CD4-positive, alpha-beta memory T cell (primary cell): ENCODE measurements around the gene KCNQ1. TPM values are rescaled to one million over a fixed set of nuclear protein-coding genes. Genes with fewer than 3 reads are reported as not detected.

ENCODE experiments used
- CTCF ChIA-PET: fragments of 350-600 bp; sonication (Branson Sonifier 250); formaldehyde crosslinking; loops from one replicate; lab custom pipeline; 2021; ENCODE audit warnings: inconsistent platforms; ENCODE audit not compliant: partially characterized antibody; lab: Charles Lee
- POLR2A ChIA-PET: fragments of 350-600 bp; sonication (Branson Sonifier 250); formaldehyde crosslinking; loops from one replicate; lab custom pipeline; 2021; ENCODE audit not compliant: partially characterized antibody; lab: Charles Lee
- DNase-seq, 5 donors: peaks; one replicate each; pipeline versions ENCODE4 v3.0.0 to v3.0.0-alpha.2; 2020 to 2022; ENCODE audit warnings: mixed read lengths in 1 of 5
- H3K27ac ChIP-seq: one replicate; pipeline ENCODE4 v1.7.0; 2013; ENCODE audit warnings: low read depth, low read length
- H3K27me3 ChIP-seq: 2 replicates; pipeline ENCODE4 v1.7.0; 2013; ENCODE audit warnings: mild to moderate bottlenecking, low read length, moderate library complexity; ENCODE audit not compliant: insufficient read depth
- H3K36me3 ChIP-seq: 2 replicates; pipeline ENCODE4 v1.7.0; 2013; ENCODE audit warnings: mild to moderate bottlenecking, low read length, moderate library complexity; ENCODE audit not compliant: insufficient read depth
- H3K4me1 ChIP-seq: 2 replicates; pipeline ENCODE4 v1.7.0; 2013; ENCODE audit warnings: mild to moderate bottlenecking, low read length, moderate library complexity; ENCODE audit not compliant: insufficient read depth
- H3K4me3 ChIP-seq, 2 donors: one replicate each; pipeline ENCODE4 v1.7.0; 2013; ENCODE audit warnings: low read length in 2 of 2, mild to moderate bottlenecking in 1 of 2
- H3K9me3 ChIP-seq, 2 donors: one replicate each; pipeline ENCODE4 v1.7.0; 2013; ENCODE audit warnings: low read length in 2 of 2, control low read depth in 1 of 2; ENCODE audit not compliant: control insufficient read depth in 1 of 2
- H3K27ac Mint-ChIP-seq, 7 donors: one replicate each; pipeline ENCODE4 v1.8.0; 2020 to 2021; ENCODE audit warnings: mixed read lengths in 7 of 7, mild to moderate bottlenecking in 6 of 7, inconsistent platforms in 3 of 7, moderate library complexity in 3 of 7
- H3K27me3 Mint-ChIP-seq, 2 donors: one replicate each; pipeline ENCODE4 v1.8.0; 2020 to 2021; ENCODE audit warnings: mixed read lengths in 2 of 2
- H3K36me3 Mint-ChIP-seq, 2 donors: one replicate each; pipeline ENCODE4 v1.8.0; 2020 to 2021; ENCODE audit warnings: mixed read lengths in 2 of 2, inconsistent platforms in 1 of 2, mild to moderate bottlenecking in 1 of 2
- H3K4me1 Mint-ChIP-seq, 4 donors: one replicate each; pipeline ENCODE4 v1.8.0; 2020 to 2021; ENCODE audit warnings: mixed read lengths in 4 of 4, mild to moderate bottlenecking in 1 of 4
- H3K4me3 Mint-ChIP-seq, 8 donors: one replicate each; pipeline ENCODE4 v1.8.0; 2020 to 2021; ENCODE audit warnings: mixed read lengths in 8 of 8, mild to moderate bottlenecking in 7 of 8, moderate library complexity in 6 of 8, inconsistent platforms in 3 of 8
- H3K9me3 Mint-ChIP-seq, 8 donors: one replicate each; pipeline ENCODE4 v1.8.0; 2020 to 2021; ENCODE audit warnings: mixed read lengths in 8 of 8, mild to moderate bottlenecking in 5 of 8, inconsistent platforms in 3 of 8, moderate library complexity in 1 of 8
- intact Hi-C: fragments of 100-400 bp; cut with micrococcal nuclease; formaldehyde crosslinking; loops from one replicate; pipeline ENCODE4 v1.15.1; 2023
- polyA plus RNA-seq, 2 donors: library from polyadenylated mRNA; unstranded; fragments of 300-500 nt; fragmentation: Illumina TruSeq; gene quantifications; one replicate each; pipeline ENCODE4 v1.2.3, GENCODE V29; 2021
- total RNA-seq, 2 experiments: library from RNA; stranded (reverse); gene quantifications; one replicate each; pipeline ENCODE4 v1.2.3, GENCODE V29; 2021

Gene KCNQ1
- total and polyA plus RNA-seq, 4 experiments from 2014 or later, result 5.4 to 21.7 (median 21.5) TPM

GRCh38 chr11:2645779-2646118 lies 200.9 kb downstream of the KCNQ1 start:
- ChIA-PET CTCF (no interaction called here), POLR2A (no interaction called here)
- H3K36me3 ChIP-seq, result no peaks in the 10 kb centered on the region
- H3K4me1 ChIP-seq, result no peaks in the 10 kb centered on the region
- Mint-ChIP-seq H3K27me3 (no peaks in the 10 kb centered on the region), H3K27ac (no peak overlapping the region), H3K4me3 (no peak overlapping the region), H3K4me1 (peaks cover 0 to 2% (median 0%) of the 10 kb centered on the region in 4 donors), H3K36me3 (peaks cover 61 to 85% of the 10 kb centered on the region in 2 donors), H3K9me3 (peaks cover 3 to 92% (median 81%) of the 10 kb centered on the region in 8 donors)
- H3K27ac ChIP-seq, result no peak overlapping the region
- intact Hi-C loops, result no loop called here
- H3K27me3 ChIP-seq, result no peaks in the 10 kb centered on the region
- H3K4me3 ChIP-seq, result no peak overlapping the region
- DNase-seq, result no peak
- peaks cover 0 to 44% of the 10 kb centered on the region in 2 donors for H3K9me3 ChIP-seq

GRCh38 chr11:2647167-2647566 lies 202.4 kb downstream of the KCNQ1 start:
- no peak overlapping the region for H3K4me3 ChIP-seq
- ChIA-PET CTCF (no interaction called here), POLR2A (no interaction called here)
- intact Hi-C loops, result no loop called here
- H3K36me3 ChIP-seq, result no peaks in the 10 kb centered on the region
- peaks cover 0 to 2% (median 0%) of the 10 kb centered on the region in 4 donors for H3K4me1 Mint-ChIP-seq
- no peaks in the 10 kb centered on the region for H3K27me3 ChIP-seq
- H3K9me3 Mint-ChIP-seq, result peaks cover 3 to 84% (median 74%) of the 10 kb centered on the region in 8 donors
- DNase-seq, result no peak
- H3K4me3 Mint-ChIP-seq, result no peak overlapping the region
- H3K36me3 Mint-ChIP-seq, result peaks cover 59 to 79% of the 10 kb centered on the region in 2 donors
- peaks cover 0 to 36% of the 10 kb centered on the region in 2 donors for H3K9me3 ChIP-seq
- H3K27me3 Mint-ChIP-seq, result no peaks in the 10 kb centered on the region
- no peak overlapping the region for H3K27ac Mint-ChIP-seq
- H3K4me1 ChIP-seq, result no peaks in the 10 kb centered on the region
- H3K27ac ChIP-seq, result no peak overlapping the region

GRCh38 chr11:2647953-2648352 lies 203.1 kb downstream of the KCNQ1 start:
- Histone ChIP-seq H3K27ac (no peak overlapping the region), H3K4me3 (no peak overlapping the region), H3K4me1 (no peaks in the 10 kb centered on the region), H3K9me3 (peaks cover 0 to 34% of the 10 kb centered on the region in 2 donors), H3K36me3 (no peaks in the 10 kb centered on the region), H3K27me3 (no peaks in the 10 kb centered on the region)
- intact Hi-C loops, result no loop called here
- H3K9me3 Mint-ChIP-seq, result peaks cover 3 to 79% (median 67%) of the 10 kb centered on the region in 8 donors
- POLR2A ChIA-PET, result no interaction called here
- H3K4me3 Mint-ChIP-seq, result no peak overlapping the region
- H3K36me3 Mint-ChIP-seq, result peaks cover 57 to 80% of the 10 kb centered on the region in 2 donors
- no peak overlapping the region for H3K27ac Mint-ChIP-seq
- no peak for DNase-seq
- H3K27me3 Mint-ChIP-seq, result no peaks in the 10 kb centered on the region
- H3K4me1 Mint-ChIP-seq, result peaks cover 0 to 2% (median 0%) of the 10 kb centered on the region in 4 donors
- CTCF ChIA-PET, result no interaction called here

- H3K27ac Mint-ChIP-seq, result no peak overlapping the region
- Histone ChIP-seq H3K36me3 (no peaks in the 10 kb centered on the region), H3K4me1 (no peaks in the 10 kb centered on the region), H3K9me3 (peaks cover 0 to 23% of the 10 kb centered on the region in 2 donors), H3K27me3 (no peaks in the 10 kb centered on the region), H3K27ac (no peak overlapping the region), H3K4me3 (no peak overlapping the region)
- CTCF ChIA-PET, result no interaction called here
- H3K27me3 Mint-ChIP-seq, result no peaks in the 10 kb centered on the region
- intact Hi-C loops, result no loop called here
- POLR2A ChIA-PET, result no interaction called here
- peaks cover 49 to 74% of the 10 kb centered on the region in 2 donors for H3K36me3 Mint-ChIP-seq
- H3K4me1 Mint-ChIP-seq, result peaks cover 0 to 3% (median under 1%) of the 10 kb centered on the region in 4 donors
- H3K4me3 Mint-ChIP-seq, result no peak overlapping the region
- peaks cover 0 to 64% (median 53%) of the 10 kb centered on the region in 8 donors for H3K9me3 Mint-ChIP-seq
- no peak for DNase-seq
Observed at GRCh38 chr11:2649400-2649799, 204.6 kb downstream of the KCNQ1 start.

GRCh38 chr11:2649848-2650247 lies 205.0 kb downstream of the KCNQ1 start:
- Histone ChIP-seq H3K36me3 (no peaks in the 10 kb centered on the region), H3K4me3 (no peak overlapping the region), H3K4me1 (no peaks in the 10 kb centered on the region), H3K27ac (no peak overlapping the region), H3K9me3 (peaks cover 0 to 18% of the 10 kb centered on the region in 2 donors), H3K27me3 (no peaks in the 10 kb centered on the region)
- Mint-ChIP-seq H3K36me3 (peaks cover 51 to 73% of the 10 kb centered on the region in 2 donors), H3K27me3 (no peaks in the 10 kb centered on the region), H3K4me3 (no peak overlapping the region), H3K9me3 (peaks cover 0 to 60% (median 49%) of the 10 kb centered on the region in 8 donors), H3K4me1 (peaks cover 0 to 3% (median under 1%) of the 10 kb centered on the region in 4 donors), H3K27ac (no peak overlapping the region)
- ChIA-PET POLR2A (no interaction called here), CTCF (no interaction called here)
- no peak for DNase-seq
- intact Hi-C loops, result no loop called here

- Mint-ChIP-seq H3K4me1 (peaks cover 0 to 3% (median under 1%) of the 10 kb centered on the region in 4 donors), H3K27ac (no peak overlapping the region), H3K9me3 (peaks cover 0 to 59% (median 49%) of the 10 kb centered on the region in 8 donors), H3K36me3 (peaks cover 50 to 71% of the 10 kb centered on the region in 2 donors), H3K4me3 (no peak overlapping the region), H3K27me3 (no peaks in the 10 kb centered on the region)
- no peak overlapping the region for H3K27ac ChIP-seq
- ChIA-PET POLR2A (no interaction called here), CTCF (no interaction called here)
- peaks cover 0 to 17% of the 10 kb centered on the region in 2 donors for H3K9me3 ChIP-seq
- intact Hi-C loops, result no loop called here
- H3K36me3 ChIP-seq, result no peaks in the 10 kb centered on the region
- DNase-seq, result no peak
- no peaks in the 10 kb centered on the region for H3K4me1 ChIP-seq
- no peaks in the 10 kb centered on the region for H3K27me3 ChIP-seq
- H3K4me3 ChIP-seq, result no peak overlapping the region
Observed at GRCh38 chr11:2650343-2650867, 205.6 kb downstream of the KCNQ1 start.

- no peak overlapping the region for H3K27ac ChIP-seq
- POLR2A ChIA-PET, result no interaction called here
- CTCF ChIA-PET, result no interaction called here
- no peak overlapping the region for H3K4me3 ChIP-seq
- Mint-ChIP-seq H3K27ac (no peak overlapping the region), H3K4me3 (no peak overlapping the region), H3K4me1 (peaks cover 0 to 8% (median under 1%) of the 10 kb centered on the region in 4 donors), H3K9me3 (peaks cover 0 to 53% (median 44%) of the 10 kb centered on the region in 8 donors), H3K36me3 (peaks cover 50 to 70% of the 10 kb centered on the region in 2 donors), H3K27me3 (no peaks in the 10 kb centered on the region)
- intact Hi-C loops, result no loop called here
- no peaks in the 10 kb centered on the region for H3K36me3 ChIP-seq
- no peaks in the 10 kb centered on the region for H3K27me3 ChIP-seq
- no peaks in the 10 kb centered on the region for H3K4me1 ChIP-seq
- DNase-seq, result no peak
- peaks cover 0 to 17% of the 10 kb centered on the region in 2 donors for H3K9me3 ChIP-seq
Observed at GRCh38 chr11:2651054-2651617, 206.3 kb downstream of the KCNQ1 start.
